DND-41 (cell line): ENCODE data around the gene STOX2.

Experiments used
- ATAC-seq: fragments of 200-7000 bp; cut with Tn5 transposase; 3 replicates; pipeline ENCODE4 v1.9.1; 2021; ENCODE audit warnings: low read depth; ENCODE audit not compliant: insufficient read depth
- DNase-seq: peaks from one replicate; pipeline ENCODE4 v3.0.0-alpha.2; 2020
- H2AFZ ChIP-seq: 2 replicates; pipeline ENCODE4 v1.6.0; 2012; ENCODE audit warnings: low read depth, low read length
- H3K27ac ChIP-seq: 2 replicates; pipeline ENCODE4 v1.5.1; 2012; ENCODE audit warnings: low read length, inconsistent platforms
- H3K27me3 ChIP-seq: fragments of 200-600 bp; sonication (generic); 2 replicates; pipeline ENCODE4 v1.6.0; 2012; ENCODE audit warnings: low read length, mild to moderate bottlenecking, inconsistent platforms; ENCODE audit not compliant: insufficient read depth, poor library complexity
- H3K36me3 ChIP-seq: 2 replicates; pipeline ENCODE4 v1.5.1; 2012; ENCODE audit warnings: low read length, inconsistent platforms; ENCODE audit not compliant: insufficient read depth
- H3K4me1 ChIP-seq: 2 replicates; pipeline ENCODE4 v1.5.1; 2012; ENCODE audit warnings: mild to moderate bottlenecking, low read length; ENCODE audit not compliant: insufficient read depth
- H3K4me2 ChIP-seq: 2 replicates; pipeline ENCODE4 v1.6.0; 2012; ENCODE audit warnings: mild to moderate bottlenecking, moderate library complexity, low read length, inconsistent platforms; ENCODE audit not compliant: insufficient read depth
- H3K4me3 ChIP-seq, 2 experiments: fragments of 200-600 bp in 1 of 2; shearing (Covaris generic) in 1 of 2; 2 replicates each; pipeline ENCODE4 v1.5.1; 2012 to 2016; ENCODE audit warnings: inconsistent platforms in 2 of 2, low read length in 2 of 2, mild to moderate bottlenecking in 2 of 2, low read depth in 1 of 2, moderate library complexity in 1 of 2
- H3K79me2 ChIP-seq: 2 replicates; pipeline ENCODE4 v1.6.0; 2012; ENCODE audit warnings: low read length, inconsistent platforms; ENCODE audit not compliant: insufficient read depth
- H3K9ac ChIP-seq: 2 replicates; pipeline ENCODE4 v1.6.0; 2012; ENCODE audit warnings: low read depth, mild to moderate bottlenecking, inconsistent platforms, low read length, moderate library complexity
- H3K9me3 ChIP-seq: 2 replicates; pipeline ENCODE4 v1.5.1; 2012; ENCODE audit warnings: low read length, moderate library complexity, mild to moderate bottlenecking, inconsistent platforms; ENCODE audit not compliant: insufficient read depth, severe bottlenecking
- H4K20me1 ChIP-seq: 2 replicates; pipeline ENCODE4 v1.6.0; 2012; ENCODE audit warnings: low read length; ENCODE audit not compliant: insufficient read depth
- CTCF ChIP-seq: IDR thresholded peaks from 2 replicates; pipeline ENCODE4 v1.5.1; 2012; ENCODE audit warnings: borderline replicate concordance, low read length, moderate library complexity, mild to moderate bottlenecking; ENCODE audit not compliant: poor library complexity, severe bottlenecking; ENCODE audit errors: extremely low read depth
- EZH2 ChIP-seq: IDR thresholded peaks from 3 replicates; pipeline ENCODE4 v1.6.1; 2012; ENCODE audit warnings: borderline replicate concordance, low read depth, mild to moderate bottlenecking, moderate library complexity, low read length, inconsistent platforms; ENCODE audit not compliant: severe bottlenecking

STOX2 gene

DNA sequence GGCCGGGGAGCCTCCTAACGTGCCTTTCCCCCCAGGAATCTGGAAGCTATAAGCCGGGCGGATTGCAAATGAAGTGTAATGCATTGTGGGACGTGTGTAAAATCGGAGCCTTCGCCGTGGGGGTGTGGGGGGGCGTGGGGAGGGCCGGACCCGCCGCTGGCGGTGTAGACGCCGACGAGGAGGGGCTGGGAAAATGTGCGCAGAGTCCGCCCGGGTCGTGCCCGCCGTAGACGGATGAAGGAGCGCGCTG lies 1.3 kb downstream of the STOX2 start:
- Histone ChIP-seq H3K4me1 (no peaks in the 10 kb centered on the region), H2AFZ (no peak overlapping the region), H3K9me3 (no peaks in the 10 kb centered on the region), H3K4me2 (no peak overlapping the region), H3K27me3 (no peaks in the 10 kb centered on the region), H3K27ac (no peak overlapping the region), H3K9ac (no peak overlapping the region), H3K36me3 (no peaks in the 10 kb centered on the region), H3K4me3 (no peak overlapping the region), H3K79me2 (no peaks in the 10 kb centered on the region), H4K20me1 (no peaks in the 10 kb centered on the region)
- ATAC-seq (no peak), DNase-seq (no peak)
- TF ChIP-seq CTCF (no peak), EZH2 (no peak)

- Histone ChIP-seq H3K27ac (no peak overlapping the region), H3K4me3 (no peak overlapping the region), H3K9me3 (no peaks in the 10 kb centered on the region), H3K9ac (no peak overlapping the region), H3K4me2 (no peak overlapping the region), H3K4me1 (no peaks in the 10 kb centered on the region), H2AFZ (no peak overlapping the region), H4K20me1 (no peaks in the 10 kb centered on the region), H3K36me3 (no peaks in the 10 kb centered on the region), H3K79me2 (no peaks in the 10 kb centered on the region), H3K27me3 (no peaks in the 10 kb centered on the region)
- no peak for DNase-seq
- no peak for ATAC-seq
- TF ChIP-seq EZH2, result no peak
- no peak for TF ChIP-seq CTCF
Observed at GRCh38 chr4:183906739-183907651, 1.9 kb downstream of the STOX2 start.

DNA sequence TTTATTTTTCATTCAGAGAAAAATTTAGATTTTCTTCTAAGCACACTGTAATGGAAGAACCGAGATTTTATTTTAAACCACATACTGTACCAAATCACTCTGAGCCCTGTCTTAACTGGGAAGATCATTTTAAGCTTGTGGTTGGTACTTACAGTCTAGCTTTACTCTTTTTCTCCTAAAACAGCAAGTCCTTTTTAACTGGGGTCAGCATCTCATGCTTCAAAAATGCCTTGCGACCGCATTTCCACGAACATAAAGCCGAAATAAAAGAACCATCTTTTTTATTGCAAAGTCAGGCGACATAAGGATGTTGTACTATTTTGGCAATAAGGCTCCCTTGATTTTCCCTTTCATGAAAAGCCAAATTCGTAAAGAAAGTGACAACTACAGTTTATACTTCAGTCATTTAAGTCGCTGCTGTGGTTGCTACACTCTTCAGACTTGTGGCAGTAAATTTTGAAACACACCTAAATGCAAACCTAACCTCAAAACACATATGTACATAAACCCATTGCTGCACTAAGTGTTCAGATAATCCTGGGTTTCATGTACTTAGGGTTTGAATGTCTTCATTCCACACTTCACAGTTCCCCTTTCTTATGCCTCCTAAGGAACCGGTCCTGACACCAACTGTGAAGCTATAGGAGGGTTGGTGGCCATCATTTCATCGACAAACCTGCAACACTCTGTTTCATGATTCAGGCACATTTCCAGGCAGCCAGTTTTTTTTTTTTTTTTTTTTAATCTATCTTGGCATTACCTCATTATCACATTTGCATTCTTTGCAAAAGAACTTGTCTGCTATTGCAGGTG lies 3.0 kb downstream of the STOX2 start:
- no peaks in the 10 kb centered on the region for H4K20me1 ChIP-seq
- TF ChIP-seq CTCF, result no peak
- TF ChIP-seq EZH2, result no peak
- no peaks in the 10 kb centered on the region for H3K27me3 ChIP-seq
- no peak overlapping the region for H3K4me2 ChIP-seq
- no peaks in the 10 kb centered on the region for H3K36me3 ChIP-seq
- DNase-seq (no peak), ATAC-seq (no peak)
- H3K9ac ChIP-seq, result no peak overlapping the region
- no peak overlapping the region for H2AFZ ChIP-seq
- no peaks in the 10 kb centered on the region for H3K4me1 ChIP-seq
- no peak overlapping the region for H3K4me3 ChIP-seq
- no peaks in the 10 kb centered on the region for H3K9me3 ChIP-seq
- H3K27ac ChIP-seq, result no peak overlapping the region
- no peaks in the 10 kb centered on the region for H3K79me2 ChIP-seq
